Measurements from ENCODE around the gene CLCC1. TPM values are rescaled to one million over a fixed set of nuclear protein-coding genes. Genes with fewer than 3 reads are reported as not detected.

The CLCC1 gene
- total RNA-seq, 1 donor: 32.6 TPM

- H3K36me3 ChIP-seq (ENCODE audit: insufficient read depth, low read length): peaks cover 14% of the 10 kb centered on the region
- H3K4me3 ChIP-seq (ENCODE audit: insufficient read depth, low read length): no peak overlapping the region
- H3K79me2 ChIP-seq (ENCODE audit: insufficient read depth, low read length): no peaks in the 10 kb centered on the region
- no peak for DNase-seq (ENCODE audit: insufficient read length, low spot score, missing footprints)
- H3K27ac ChIP-seq (ENCODE audit: low read depth, low read length): no peak overlapping the region
- H3K4me1 ChIP-seq (ENCODE audit: insufficient read depth, low read length): no peaks in the 10 kb centered on the region
- no peaks in the 10 kb centered on the region for H4K20me1 ChIP-seq (ENCODE audit: insufficient read depth, low read length)
- H3K9me3 ChIP-seq (ENCODE audit: low read depth, low read length): no peaks in the 10 kb centered on the region
- no peaks in the 10 kb centered on the region for H3K27me3 ChIP-seq (ENCODE audit: insufficient read depth, low read length)
- H3K4me2 ChIP-seq (ENCODE audit: insufficient read depth, low read length): no peak overlapping the region
- no peak for TF ChIP-seq CTCF (IDR thresholded peaks at IDR 0.05; ENCODE audit: extremely low read depth, low read depth, low read length)
- H2AFZ ChIP-seq (ENCODE audit: low read length): no peak overlapping the region
Observed at GRCh38 chr1:108976658-108977057, 13.4 kb upstream of the CLCC1 start.

- Histone ChIP-seq H3K4me2 (ENCODE audit: insufficient read depth, low read length) (no peak overlapping the region), H3K27ac (ENCODE audit: low read depth, low read length) (no peak overlapping the region), H4K20me1 (ENCODE audit: insufficient read depth, low read length) (no peaks in the 10 kb centered on the region), H3K79me2 (ENCODE audit: insufficient read depth, low read length) (no peaks in the 10 kb centered on the region), H3K27me3 (ENCODE audit: insufficient read depth, low read length) (no peaks in the 10 kb centered on the region), H3K36me3 (ENCODE audit: insufficient read depth, low read length) (peaks cover 26% of the 10 kb centered on the region), H3K4me1 (ENCODE audit: insufficient read depth, low read length) (no peaks in the 10 kb centered on the region), H2AFZ (ENCODE audit: low read length) (no peak overlapping the region), H3K9me3 (ENCODE audit: low read depth, low read length) (no peaks in the 10 kb centered on the region), H3K4me3 (ENCODE audit: insufficient read depth, low read length) (no peak overlapping the region)
- no peak for TF ChIP-seq CTCF (IDR thresholded peaks at IDR 0.05; ENCODE audit: extremely low read depth, low read depth, low read length)
- DNase-seq (ENCODE audit: insufficient read length, low spot score, missing footprints): no peak
Observed at GRCh38 chr1:108972951-108973350, 9.7 kb upstream of the CLCC1 start.

GRCh38 chr1:108969346-108969745 lies 6.1 kb upstream of the CLCC1 start:
- Histone ChIP-seq H3K36me3 (ENCODE audit: insufficient read depth, low read length) (peaks cover 22% of the 10 kb centered on the region), H3K4me2 (ENCODE audit: insufficient read depth, low read length) (no peak overlapping the region)

GRCh38 chr1:108962681-108963051 lies 618 bp downstream of the CLCC1 start:
- Histone ChIP-seq H3K27me3 (ENCODE audit: insufficient read depth, low read length) (no peaks in the 10 kb centered on the region), H3K79me2 (ENCODE audit: insufficient read depth, low read length) (peaks cover 47% of the 10 kb centered on the region), H4K20me1 (ENCODE audit: insufficient read depth, low read length) (no peaks in the 10 kb centered on the region), H3K4me2 (ENCODE audit: insufficient read depth, low read length) (peak overlapping the region; percentile 91), H3K27ac (ENCODE audit: low read depth, low read length) (peak overlapping the region; percentile 85), H2AFZ (ENCODE audit: low read length) (peak overlapping the region; percentile 93), H3K4me1 (ENCODE audit: insufficient read depth, low read length) (peaks cover 8% of the 10 kb centered on the region), H3K4me3 (ENCODE audit: insufficient read depth, low read length) (peak overlapping the region; percentile 94), H3K9me3 (ENCODE audit: low read depth, low read length) (no peaks in the 10 kb centered on the region), H3K36me3 (ENCODE audit: insufficient read depth, low read length) (no peaks in the 10 kb centered on the region)
- peak; percentile 72 for DNase-seq (ENCODE audit: insufficient read length, low spot score, missing footprints)
- TF ChIP-seq CTCF (IDR thresholded peaks at IDR 0.05; ENCODE audit: extremely low read depth, low read depth, low read length): no peak

More at GRCh38 chr1:108969346-108969745, 6.1 kb upstream of the CLCC1 start:
- Histone ChIP-seq H3K27me3 (ENCODE audit: insufficient read depth, low read length) (no peaks in the 10 kb centered on the region), H2AFZ (ENCODE audit: low read length) (no peak overlapping the region), H3K9me3 (ENCODE audit: low read depth, low read length) (no peaks in the 10 kb centered on the region), H3K4me3 (ENCODE audit: insufficient read depth, low read length) (no peak overlapping the region), H3K4me1 (ENCODE audit: insufficient read depth, low read length) (no peaks in the 10 kb centered on the region), H4K20me1 (ENCODE audit: insufficient read depth, low read length) (no peaks in the 10 kb centered on the region), H3K79me2 (ENCODE audit: insufficient read depth, low read length) (no peaks in the 10 kb centered on the region), H3K27ac (ENCODE audit: low read depth, low read length) (no peak overlapping the region)
- DNase-seq (ENCODE audit: insufficient read length, low spot score, missing footprints): no peak
- no peak for TF ChIP-seq CTCF (IDR thresholded peaks at IDR 0.05; ENCODE audit: extremely low read depth, low read depth, low read length)

Measured in osteoblast (primary cell).